Measurements from ENCODE around the gene XYLT1.

XYLT1 gene

GRCh38 chr16:17454162-17454730 lies 16.5 kb downstream of the XYLT1 start:
- no peak for DNase-seq

- DNase-seq, result no peak
These were observed 17.3 kb downstream of the XYLT1 start for GRCh38 chr16:17453364-17454038.

GRCh38 chr16:17452922-17453321 lies 17.8 kb downstream of the XYLT1 start:
- DNase-seq, result no peak

- no peak for DNase-seq
These were observed 18.9 kb downstream of the XYLT1 start for GRCh38 chr16:17451843-17452242.

- no peak for DNase-seq
These were observed 20.5 kb downstream of the XYLT1 start for GRCh38 chr16:17450291-17450690.

- no peak for DNase-seq
These were observed 21.8 kb downstream of the XYLT1 start for GRCh38 chr16:17448640-17449638.

- no peak for DNase-seq
These were observed 23.6 kb downstream of the XYLT1 start for GRCh38 chr16:17447101-17447569.

GRCh38 chr16:17446661-17447060 lies 24.1 kb downstream of the XYLT1 start:
- DNase-seq, result no peak

GRCh38 chr16:17445421-17445820 lies 25.3 kb downstream of the XYLT1 start:
- DNase-seq, result no peak

- DNase-seq, result no peak
These were observed 26.1 kb downstream of the XYLT1 start for GRCh38 chr16:17444658-17445057.

GRCh38 chr16:17440131-17440530 lies 30.6 kb downstream of the XYLT1 start:
- no peak for DNase-seq

GRCh38 chr16:17439580-17439979 lies 31.2 kb downstream of the XYLT1 start:
- DNase-seq, result no peak

- no peak for DNase-seq
These were observed 32.8 kb downstream of the XYLT1 start for GRCh38 chr16:17437981-17438380.

- DNase-seq, result no peak
These were observed 33.5 kb downstream of the XYLT1 start for GRCh38 chr16:17437127-17437720.

- no peak for DNase-seq
These were observed 35.4 kb downstream of the XYLT1 start for GRCh38 chr16:17435318-17435717.

- DNase-seq, result no peak
These were observed 36.9 kb downstream of the XYLT1 start for GRCh38 chr16:17433577-17434451.

GRCh38 chr16:17432901-17433576 lies 37.7 kb downstream of the XYLT1 start:
- no peak for DNase-seq

GRCh38 chr16:17431968-17432625 lies 38.7 kb downstream of the XYLT1 start:
- no peak for DNase-seq

GRCh38 chr16:17431012-17431411 lies 39.7 kb downstream of the XYLT1 start:
- DNase-seq, result no peak

- DNase-seq, result no peak
These were observed 44.3 kb downstream of the XYLT1 start for GRCh38 chr16:17426451-17426850.

GRCh38 chr16:17424771-17425170 lies 46.0 kb downstream of the XYLT1 start:
- no peak for DNase-seq
